ENCODE results near the gene ZBED2. TPM values are rescaled to one million over a fixed set of nuclear protein-coding genes. Genes with fewer than 3 reads are reported as not detected.

ZBED2 gene
- total and polyA plus RNA-seq, 4 donors = not detected

DNA sequence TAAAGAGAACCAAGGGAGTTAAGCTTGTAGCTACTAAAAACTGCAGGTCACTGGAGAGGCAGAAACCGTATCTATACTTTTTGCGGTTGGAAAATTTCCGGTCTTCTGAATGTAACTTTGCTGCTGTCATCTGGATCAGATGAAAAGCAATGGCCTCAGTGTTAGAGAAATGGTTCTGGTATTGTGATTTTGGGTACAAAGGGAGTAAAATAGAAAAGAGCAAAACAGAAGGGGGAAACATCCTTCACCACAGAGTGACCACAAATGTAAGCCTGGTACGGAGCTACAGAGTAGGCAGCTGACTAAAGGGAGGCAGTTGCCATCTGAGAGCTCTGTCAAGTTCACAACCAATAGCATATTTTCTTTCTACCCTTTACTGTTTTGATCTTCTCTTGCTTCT, 47.5 kb downstream of the ZBED2 start:
- peaks cover 0 to 2% of the 10 kb centered on the region in 2 donors for H3K27me3 ChIP-seq (ENCODE audit: control insufficient read depth in 1 of 2, insufficient read depth in 2 of 2, low read length in 1 of 2)
- DNase-seq = no peak
- no peak overlapping the region for H3K27ac ChIP-seq (ENCODE audit: low read depth in 1 of 2, low read length in 2 of 2)
- ATAC-seq (ENCODE audit: low FRiP score) = no peak
- H3K36me3 ChIP-seq (ENCODE audit: control insufficient read depth in 1 of 2, insufficient read depth in 2 of 2, low read length in 1 of 2) = no peaks in the 10 kb centered on the region
- no peaks in the 10 kb centered on the region for H3K4me1 ChIP-seq (ENCODE audit: control insufficient read depth in 1 of 2, insufficient read depth in 2 of 2, low read length in 2 of 2)
- no peaks in the 10 kb centered on the region for H3K9me3 ChIP-seq (ENCODE audit: control insufficient read depth, low read length)
- H3K4me3 ChIP-seq (ENCODE audit: low read length in 2 of 2) = no peak overlapping the region
- intact Hi-C loops (cut with DNase I) = no loop called here
- WGBS, 2 donors = 85 to 87% methylated on average over 4 of the region's 4 CpGs

DNA sequence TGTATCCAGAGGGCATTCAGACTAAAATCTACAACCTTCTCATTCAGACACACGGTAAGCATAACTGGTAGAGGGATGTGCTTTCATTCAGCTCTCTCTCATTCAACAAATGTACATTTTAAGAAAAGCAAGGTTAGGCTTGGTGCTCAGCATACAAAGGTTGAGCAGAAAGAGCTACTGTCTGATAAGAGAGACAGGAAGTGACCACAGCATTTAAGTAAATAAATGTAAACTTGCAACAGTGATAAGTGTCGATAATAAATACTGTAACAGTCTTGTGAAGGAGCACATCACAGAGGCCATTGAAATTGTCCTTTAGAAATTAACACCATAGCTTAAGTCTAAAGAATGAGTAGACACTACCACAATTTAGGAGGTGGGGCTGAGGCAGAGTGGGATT, 49.8 kb downstream of the ZBED2 start:
- DNase-seq = no peak

More for the DNA sequence above, 49.8 kb downstream of the ZBED2 start:
- no peak for ATAC-seq (ENCODE audit: low FRiP score)
- no peak overlapping the region for H3K4me3 ChIP-seq (ENCODE audit: low read length in 2 of 2)
- H3K4me1 ChIP-seq (ENCODE audit: control insufficient read depth in 1 of 2, insufficient read depth in 2 of 2, low read length in 2 of 2) = no peaks in the 10 kb centered on the region
- H3K9me3 ChIP-seq (ENCODE audit: control insufficient read depth, low read length) = no peaks in the 10 kb centered on the region
- intact Hi-C loops (cut with DNase I) = no loop called here
- no peaks in the 10 kb centered on the region for H3K36me3 ChIP-seq (ENCODE audit: control insufficient read depth in 1 of 2, insufficient read depth in 2 of 2, low read length in 1 of 2)
- peaks cover 0 to 2% of the 10 kb centered on the region in 2 donors for H3K27me3 ChIP-seq (ENCODE audit: control insufficient read depth in 1 of 2, insufficient read depth in 2 of 2, low read length in 1 of 2)
- no peak overlapping the region for H3K27ac ChIP-seq (ENCODE audit: low read depth in 1 of 2, low read length in 2 of 2)
- WGBS, 2 donors = 69 to 77% methylated on average over 2 of the region's 2 CpGs

Other genes with a start within 250 kb of the ZBED2 start
- 1 to 10 TPM; 1.8 to 4.8 TPM for gene CD96, start 53.1 kb downstream of the ZBED2 start, total RNA-seq
- 1 to 10 TPM in 1 of 2 donors, under 1 TPM in 1; 0.10 to 1.6 TPM for gene CD96, start 53.1 kb downstream of the ZBED2 start, polyA plus RNA-seq
- 1 to 10 TPM; 1.1 to 1.3 TPM for gene PLCXD2, start 79.3 kb upstream of the ZBED2 start, total RNA-seq
- gene PLCXD2, start 79.3 kb upstream of the ZBED2 start, polyA plus RNA-seq = under 1 TPM in 1 of 2 donors, not detected in 1; 0.15 TPM